Liver (tissue), 3 donors: ENCODE measurements around the gene LCN10.

ENCODE experiments used
- CTCF ChIP-seq: fragments of 150-350 bp; IDR thresholded peaks from 2 replicates; pipeline ENCODE4 v1.5.1; 2017; ENCODE audit warnings: improper control_type of control experiment, low read depth, low read length; ENCODE audit not compliant: missing input control
- FOXA1 ChIP-seq: IDR thresholded peaks from 2 replicates; pipeline ENCODE4 v1.6.1; 2016; ENCODE audit warnings: antibody characterized with exemption
- FOXA2 ChIP-seq: IDR thresholded peaks from 2 replicates; pipeline ENCODE4 v1.6.1; 2016; ENCODE audit warnings: antibody characterized with exemption
- GABPA ChIP-seq, 2 donors: IDR thresholded peaks in 1 of 2; conservative IDR thresholded peaks in 1 of 2; 2 replicates each; pipeline ENCODE4 v1.6.1; 2016; ENCODE audit warnings: antibody characterized with exemption in 2 of 2, mild to moderate bottlenecking in 1 of 2, moderate library complexity in 1 of 2
- HNF4G ChIP-seq: IDR thresholded peaks from 2 replicates; pipeline ENCODE4 v1.6.1; 2016; ENCODE audit warnings: antibody characterized with exemption
- JUND ChIP-seq, 2 donors: IDR thresholded peaks; 2 replicates each; pipeline ENCODE4 v1.6.1; 2016; ENCODE audit warnings: antibody characterized with exemption in 2 of 2
- NR2F2 ChIP-seq: IDR thresholded peaks from 2 replicates; pipeline ENCODE4 v1.6.1; 2016; ENCODE audit warnings: antibody characterized with exemption
- RAD21 ChIP-seq, 2 donors: IDR thresholded peaks; 2 replicates each; pipeline ENCODE4 v1.6.1; 2016; ENCODE audit warnings: antibody characterized with exemption in 2 of 2, mild to moderate bottlenecking in 2 of 2
- REST ChIP-seq: IDR thresholded peaks from 2 replicates; pipeline ENCODE4 v1.6.1; 2016; ENCODE audit warnings: antibody characterized with exemption, mild to moderate bottlenecking
- RXRA ChIP-seq, 2 donors: IDR thresholded peaks; 2 replicates each; pipeline ENCODE4 v1.6.1; 2017 to 2018; ENCODE audit warnings: antibody characterized with exemption in 2 of 2, mild to moderate bottlenecking in 1 of 2
- SP1 ChIP-seq: IDR thresholded peaks from 2 replicates; pipeline ENCODE4 v1.6.1; 2018; ENCODE audit warnings: antibody characterized with exemption, mild to moderate bottlenecking
- TAF1 ChIP-seq: conservative IDR thresholded peaks from 2 replicates; pipeline ENCODE4 v1.6.1; 2016; ENCODE audit warnings: antibody characterized with exemption, mild to moderate bottlenecking
- YY1 ChIP-seq: IDR thresholded peaks from 2 replicates; pipeline ENCODE4 v1.6.1; 2016; ENCODE audit warnings: antibody characterized with exemption, mild to moderate bottlenecking
- ZBTB33 ChIP-seq: IDR thresholded peaks from 2 replicates; pipeline ENCODE4 v1.6.1; 2016; ENCODE audit warnings: antibody characterized with exemption
- donor health status: healthy.
- donor health status: healthy.

GRCh38 chr9:136717399-136717798 is 25.3 kb downstream of the LCN10 start:
- no peak for TF ChIP-seq CTCF
- no peak for TF ChIP-seq REST
- no peak for TF ChIP-seq RXRA (IDR thresholded peaks at IDR 0.05)
- no peak for TF ChIP-seq TAF1
- TF ChIP-seq RAD21 (IDR thresholded peaks at IDR 0.05) = no peak
- TF ChIP-seq JUND (IDR thresholded peaks at IDR 0.05) = no peak
- TF ChIP-seq YY1 = no peak
- TF ChIP-seq NR2F2 = no peak
- no peak for TF ChIP-seq GABPA (IDR thresholded peaks at IDR 0.05 in 1 of 2, conservative IDR thresholded peaks at IDR 0.05 in 1 of 2)
- no peak for TF ChIP-seq FOXA1
- TF ChIP-seq SP1 = no peak
- TF ChIP-seq FOXA2 = no peak
- TF ChIP-seq ZBTB33 = no peak
- TF ChIP-seq HNF4G = no peak
